Kidney glomerular epithelial cell (primary cell): ENCODE measurements around the gene TUBB3.
"Not testable (repeated sequence)": the region's sequence is repeated elsewhere in the genome, so short reads cannot be mapped to it uniquely, and the experiment has no call there.

Source experiments
- DNase-seq: peaks from one replicate; lab custom pipeline; 2025; lab: John Stamatoyannopoulos, UW

The TUBB3 gene

GRCh38 chr16:89902980-89903379 lies 20.2 kb upstream of the TUBB3 start:
- DNase-seq = no peak

- DNase-seq = no peak
These were observed 19.1 kb upstream of the TUBB3 start for GRCh38 chr16:89903908-89904515.

- DNase-seq = no peak
These were observed 18.3 kb upstream of the TUBB3 start for GRCh38 chr16:89904606-89905510.

GRCh38 chr16:89905511-89906139 lies 17.5 kb upstream of the TUBB3 start:
- no peak for DNase-seq

GRCh38 chr16:89906140-89907025 lies 16.8 kb upstream of the TUBB3 start:
- DNase-seq = no peak

- DNase-seq = no peak
These were observed 15.9 kb upstream of the TUBB3 start for GRCh38 chr16:89907055-89907814.

- DNase-seq = no peak
These were observed 14.9 kb upstream of the TUBB3 start for GRCh38 chr16:89908236-89908635.

GRCh38 chr16:89909777-89910716 lies 13.1 kb upstream of the TUBB3 start:
- DNase-seq = peak; percentile 19

- no peak for DNase-seq
These were observed 12.3 kb upstream of the TUBB3 start for GRCh38 chr16:89910717-89911354.

- DNase-seq = no peak
These were observed 11.8 kb upstream of the TUBB3 start for GRCh38 chr16:89911375-89911774.

- no peak for DNase-seq
These were observed 11.0 kb upstream of the TUBB3 start for GRCh38 chr16:89912143-89912542.

GRCh38 chr16:89912627-89913026 lies 10.5 kb upstream of the TUBB3 start:
- DNase-seq = no peak

GRCh38 chr16:89913408-89914387 lies 9.4 kb upstream of the TUBB3 start:
- DNase-seq = no peak

GRCh38 chr16:89914642-89915285 lies 8.4 kb upstream of the TUBB3 start:
- not testable (repeated sequence) for DNase-seq

GRCh38 chr16:89915303-89916232 lies 7.6 kb upstream of the TUBB3 start:
- DNase-seq = no peak

- DNase-seq = peak; percentile 71
These were observed 5.2 kb upstream of the TUBB3 start for GRCh38 chr16:89917773-89918452.
